Measurements from ENCODE around the gene AK9. TPM values are rescaled to one million over a fixed set of nuclear protein-coding genes. Genes with fewer than 3 reads are reported as not detected.

Gene AK9
- total RNA-seq, 5 donors from 2014 or later (not counting 1 experiment from before 2014, with no cell fraction given), result 7.9 to 12.6 (median 10.2) TPM

- Mint-ChIP-seq H3K27ac (peak overlapping the region; percentile 26 to 84), H3K36me3 (peaks cover 58% of the 10 kb centered on the region), H3K4me1 (peaks cover 10 to 33% (median 14%) of the 10 kb centered on the region in 3 donors), H3K9me3 (peaks cover 0 to 5% (median 5%) of the 10 kb centered on the region in 3 donors), H3K4me3 (peak overlapping the region in 2 of 3 donors; percentile 1 to 67), H3K27me3 (no peaks in the 10 kb centered on the region)
- WGBS (ENCODE audit: insufficient coverage), result 75% methylated on average over 1 of the region's 2 CpGs
- Histone ChIP-seq H3K4me1 (ENCODE audit: control insufficient read depth in 1 of 2, extremely low read depth in 1 of 2, insufficient read depth in 2 of 2, low read length in 2 of 2) (peaks cover 3 to 32% of the 10 kb centered on the region in 2 experiments), H3K27me3 (replicated peaks in 1 of 2; ENCODE audit: control insufficient read depth in 2 of 2, extremely low read depth in 1 of 2, insufficient read depth in 2 of 2, low read length in 1 of 2) (no peaks in the 10 kb centered on the region), H3K27ac (ENCODE audit: low read length) (no peak overlapping the region), H3K4me3 (ENCODE audit: control insufficient read depth in 1 of 2, extremely low read depth in 1 of 2, low read length in 1 of 2) (peak overlapping the region in 1 of 2 donors; percentile 36), H3K36me3 (ENCODE audit: control insufficient read depth in 2 of 2, extremely low read depth in 1 of 2, insufficient read depth in 1 of 2, low read length in 1 of 2) (peaks cover 0 to 2% of the 10 kb centered on the region in 2 donors), H3K9me3 (no peaks in the 10 kb centered on the region)
- no peak for DNase-seq
- POLR2A ChIA-PET, result no interaction called here
- CTCF ChIA-PET, result interaction anchor here in 1 of 2 donors (0.6 kb wide), 1 partner anchor 16 kb away, joined by 3 read pairs; no protein-coding TSS in a partner anchor
- no peak for ATAC-seq (replicated peaks in 1 of 4)
Measured at GRCh38 chr6:109610590-109610989, 80.4 kb downstream of the AK9 start.

GRCh38 chr6:109609737-109610136, 81.3 kb downstream of the AK9 start:
- Mint-ChIP-seq H3K4me1 (peaks cover 10 to 37% (median 14%) of the 10 kb centered on the region in 3 donors), H3K27ac (peak overlapping the region in 1 of 2 donors; percentile 28), H3K36me3 (peaks cover 60% of the 10 kb centered on the region), H3K27me3 (no peaks in the 10 kb centered on the region), H3K4me3 (no peak overlapping the region), H3K9me3 (peaks cover 0 to 5% (median 5%) of the 10 kb centered on the region in 3 donors)
- Histone ChIP-seq H3K27ac (ENCODE audit: low read length) (no peak overlapping the region), H3K27me3 (replicated peaks in 1 of 2; ENCODE audit: control insufficient read depth in 2 of 2, extremely low read depth in 1 of 2, insufficient read depth in 2 of 2, low read length in 1 of 2) (no peaks in the 10 kb centered on the region), H3K4me1 (ENCODE audit: control insufficient read depth in 1 of 2, extremely low read depth in 1 of 2, insufficient read depth in 2 of 2, low read length in 2 of 2) (peaks cover 3 to 37% of the 10 kb centered on the region in 2 experiments), H3K9me3 (no peaks in the 10 kb centered on the region), H3K4me3 (ENCODE audit: control insufficient read depth in 1 of 2, extremely low read depth in 1 of 2, low read length in 1 of 2) (no peak overlapping the region), H3K36me3 (ENCODE audit: control insufficient read depth in 2 of 2, extremely low read depth in 1 of 2, insufficient read depth in 1 of 2, low read length in 1 of 2) (peaks cover 0 to 2% of the 10 kb centered on the region in 2 donors)
- no CpG with 5 or more reads among the region's 1 CpG for WGBS (ENCODE audit: insufficient coverage)
- no peak for DNase-seq
- ChIA-PET CTCF (interaction anchor here in 1 of 2 donors (0.6 kb wide), 1 partner anchor 17 kb away, joined by 3 read pairs; no protein-coding TSS in a partner anchor), POLR2A (no interaction called here)
- ATAC-seq (replicated peaks in 1 of 4), result no peak

GRCh38 chr6:109606359-109606758, 84.6 kb downstream of the AK9 start:
- WGBS (ENCODE audit: insufficient coverage), result 62% methylated on average over 2 of the region's 2 CpGs

GRCh38 chr6:109595998-109596397, 95.0 kb downstream of the AK9 start:
- H3K36me3 Mint-ChIP-seq, result peaks cover 12% of the 10 kb centered on the region
- no peaks in the 10 kb centered on the region for H3K27me3 ChIP-seq (replicated peaks in 1 of 2; ENCODE audit: control insufficient read depth in 2 of 2, extremely low read depth in 1 of 2, insufficient read depth in 2 of 2, low read length in 1 of 2)
- 0% methylated on average over 1 of the region's 2 CpGs for WGBS (ENCODE audit: insufficient coverage)
- H3K4me3 ChIP-seq (ENCODE audit: control insufficient read depth in 1 of 2, extremely low read depth in 1 of 2, low read length in 1 of 2), result no peak overlapping the region
- POLR2A ChIA-PET, result no interaction called here
- peaks cover 5 to 11% (median 5%) of the 10 kb centered on the region in 3 donors for H3K4me1 Mint-ChIP-seq
- H3K9me3 ChIP-seq, result no peaks in the 10 kb centered on the region
- ATAC-seq (replicated peaks in 1 of 4) (peak in 2 of 4 experiments; percentile 30 to 55), DNase-seq (peak in 6 of 35 experiments; percentile 2 to 40 (median 6))
- CTCF ChIA-PET, result interaction anchor here (0.6 to 1.1 kb wide), 6 partner anchors 109 to 795 kb away, joined by 3 to 7 read pairs (median 3); no protein-coding TSS in a partner anchor
- no peak overlapping the region for H3K27ac Mint-ChIP-seq
- no peaks in the 10 kb centered on the region for H3K36me3 ChIP-seq (ENCODE audit: control insufficient read depth in 2 of 2, extremely low read depth in 1 of 2, insufficient read depth in 1 of 2, low read length in 1 of 2)
- peaks cover 5 to 8% of the 10 kb centered on the region in 2 experiments for H3K4me1 ChIP-seq (ENCODE audit: control insufficient read depth in 1 of 2, extremely low read depth in 1 of 2, insufficient read depth in 2 of 2, low read length in 2 of 2)
- no peak overlapping the region for H3K27ac ChIP-seq (ENCODE audit: low read length)
- H3K27me3 Mint-ChIP-seq, result no peaks in the 10 kb centered on the region
- no peak overlapping the region for H3K4me3 Mint-ChIP-seq
- H3K9me3 Mint-ChIP-seq, result peaks cover 4 to 31% (median 12%) of the 10 kb centered on the region in 3 donors

More at GRCh38 chr6:109606359-109606758, 84.6 kb downstream of the AK9 start:
- Histone ChIP-seq H3K9me3 (no peaks in the 10 kb centered on the region), H3K4me3 (ENCODE audit: control insufficient read depth in 1 of 2, extremely low read depth in 1 of 2, low read length in 1 of 2) (no peak overlapping the region), H3K4me1 (ENCODE audit: control insufficient read depth in 1 of 2, extremely low read depth in 1 of 2, insufficient read depth in 2 of 2, low read length in 2 of 2) (peaks cover 3 to 37% of the 10 kb centered on the region in 2 experiments), H3K27me3 (replicated peaks in 1 of 2; ENCODE audit: control insufficient read depth in 2 of 2, extremely low read depth in 1 of 2, insufficient read depth in 2 of 2, low read length in 1 of 2) (peaks cover 0 to 3% of the 10 kb centered on the region in 2 experiments), H3K36me3 (ENCODE audit: control insufficient read depth in 2 of 2, extremely low read depth in 1 of 2, insufficient read depth in 1 of 2, low read length in 1 of 2) (no peaks in the 10 kb centered on the region), H3K27ac (ENCODE audit: low read length) (no peak overlapping the region)
- POLR2A ChIA-PET, result no interaction called here
- Mint-ChIP-seq H3K27me3 (no peaks in the 10 kb centered on the region), H3K4me1 (peaks cover 10 to 34% (median 14%) of the 10 kb centered on the region in 3 donors), H3K4me3 (no peak overlapping the region), H3K36me3 (peaks cover 48% of the 10 kb centered on the region), H3K9me3 (peaks cover 2 to 8% (median 7%) of the 10 kb centered on the region in 3 donors), H3K27ac (peak overlapping the region in 1 of 2 donors; percentile 29)
- CTCF ChIA-PET, result interaction anchor here in 1 of 2 donors (0.5 kb wide), 1 partner anchor 538 kb away, joined by 6 read pairs; no protein-coding TSS in a partner anchor
- peak; percentile 57 to 99 (median 80) for ATAC-seq (replicated peaks in 1 of 4)
- DNase-seq, result peak in 8 of 35 experiments; percentile 18 to 62 (median 25)

GRCh38 chr6:109580519-109580918, 110.5 kb downstream of the AK9 start:
- no peak for DNase-seq
- Mint-ChIP-seq H3K27ac (no peak overlapping the region), H3K9me3 (peaks cover 0 to 10% (median 0%) of the 10 kb centered on the region in 3 donors), H3K4me1 (no peaks in the 10 kb centered on the region), H3K27me3 (no peaks in the 10 kb centered on the region), H3K4me3 (no peak overlapping the region), H3K36me3 (peaks cover 33% of the 10 kb centered on the region)
- ChIA-PET POLR2A (no interaction called here), CTCF (no interaction called here)
- Histone ChIP-seq H3K36me3 (ENCODE audit: control insufficient read depth in 2 of 2, extremely low read depth in 1 of 2, insufficient read depth in 1 of 2, low read length in 1 of 2) (no peaks in the 10 kb centered on the region), H3K4me3 (ENCODE audit: control insufficient read depth in 1 of 2, extremely low read depth in 1 of 2, low read length in 1 of 2) (no peak overlapping the region), H3K9me3 (no peaks in the 10 kb centered on the region), H3K27me3 (replicated peaks in 1 of 2; ENCODE audit: control insufficient read depth in 2 of 2, extremely low read depth in 1 of 2, insufficient read depth in 2 of 2, low read length in 1 of 2) (no peaks in the 10 kb centered on the region), H3K27ac (ENCODE audit: low read length) (no peak overlapping the region), H3K4me1 (ENCODE audit: control insufficient read depth in 1 of 2, extremely low read depth in 1 of 2, insufficient read depth in 2 of 2, low read length in 2 of 2) (no peaks in the 10 kb centered on the region)
- 100% methylated on average over 2 of the region's 8 CpGs for WGBS (ENCODE audit: insufficient coverage)
- ATAC-seq (replicated peaks in 1 of 4), result no peak

GRCh38 chr6:109579361-109579760, 111.6 kb downstream of the AK9 start:
- no peaks in the 10 kb centered on the region for H3K27me3 Mint-ChIP-seq
- POLR2A ChIA-PET, result no interaction called here
- H3K27ac Mint-ChIP-seq, result no peak overlapping the region
- Histone ChIP-seq H3K27ac (ENCODE audit: low read length) (no peak overlapping the region), H3K9me3 (no peaks in the 10 kb centered on the region), H3K36me3 (ENCODE audit: control insufficient read depth in 2 of 2, extremely low read depth in 1 of 2, insufficient read depth in 1 of 2, low read length in 1 of 2) (no peaks in the 10 kb centered on the region), H3K27me3 (replicated peaks in 1 of 2; ENCODE audit: control insufficient read depth in 2 of 2, extremely low read depth in 1 of 2, insufficient read depth in 2 of 2, low read length in 1 of 2) (no peaks in the 10 kb centered on the region), H3K4me1 (ENCODE audit: control insufficient read depth in 1 of 2, extremely low read depth in 1 of 2, insufficient read depth in 2 of 2, low read length in 2 of 2) (no peaks in the 10 kb centered on the region), H3K4me3 (ENCODE audit: control insufficient read depth in 1 of 2, extremely low read depth in 1 of 2, low read length in 1 of 2) (no peak overlapping the region)
- ATAC-seq (replicated peaks in 1 of 4) (no peak), DNase-seq (no peak)
- H3K9me3 Mint-ChIP-seq, result peaks cover 0 to 10% (median 0%) of the 10 kb centered on the region in 3 donors
- H3K4me1 Mint-ChIP-seq, result no peaks in the 10 kb centered on the region
- WGBS (ENCODE audit: insufficient coverage), result no CpG with 5 or more reads among the region's 2 CpGs
- H3K4me3 Mint-ChIP-seq, result no peak overlapping the region
- peaks cover 33% of the 10 kb centered on the region for H3K36me3 Mint-ChIP-seq
- CTCF ChIA-PET, result no interaction called here
